GM19043 (cell line): ENCODE data around the gene MILR1.
"Not testable (repeated sequence)": the region's sequence is repeated elsewhere in the genome, so short reads cannot be mapped to it uniquely, and the experiment has no call there.

Source experiments
- ATAC-seq: cut with Tn5 transposase; IDR thresholded peaks from one replicate; pipeline ENCODE4 v1.9.1; 2021; ENCODE audit warnings: low read depth; ENCODE audit not compliant: unreplicated experiment

MILR1 gene

DNA sequence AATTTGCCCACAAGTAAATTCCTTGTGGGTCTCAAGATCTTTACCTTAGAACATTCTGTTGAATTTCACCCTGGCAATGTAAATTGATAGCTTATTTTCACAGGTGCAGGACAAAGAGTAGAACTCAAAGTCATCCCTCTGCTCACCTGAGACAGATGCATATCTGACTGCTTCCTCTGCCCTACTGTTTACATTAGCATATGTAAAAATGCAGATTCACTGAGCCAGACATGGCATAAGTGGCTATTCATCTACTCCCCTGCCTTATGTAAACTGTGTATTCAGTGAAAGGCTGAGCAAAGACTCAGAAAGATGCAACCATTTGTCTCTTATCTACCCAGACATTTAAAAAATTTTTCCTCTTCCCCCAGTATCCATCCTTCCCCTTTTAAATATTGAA, 22.3 kb upstream of the MILR1 start:
- ATAC-seq = no peak

DNA sequence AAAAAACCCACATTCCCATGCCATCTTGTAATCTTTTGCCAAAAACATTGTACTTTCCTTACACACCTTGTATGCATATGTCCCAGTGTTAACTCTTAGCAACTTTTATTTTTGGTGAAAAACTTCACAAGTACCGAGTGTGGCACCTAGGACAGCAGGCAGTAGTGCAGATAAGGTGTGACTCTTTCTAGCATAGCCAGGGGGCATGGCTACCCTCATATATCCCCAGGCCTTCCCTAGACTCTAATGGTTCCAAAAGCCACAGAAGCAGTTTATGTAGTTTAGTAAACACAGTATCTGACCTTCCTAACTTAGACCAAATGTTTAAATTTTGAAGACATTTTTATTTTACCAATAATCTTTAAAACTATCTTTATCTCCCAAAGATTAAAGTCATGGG, 20.5 kb upstream of the MILR1 start:
- no peak for ATAC-seq

DNA sequence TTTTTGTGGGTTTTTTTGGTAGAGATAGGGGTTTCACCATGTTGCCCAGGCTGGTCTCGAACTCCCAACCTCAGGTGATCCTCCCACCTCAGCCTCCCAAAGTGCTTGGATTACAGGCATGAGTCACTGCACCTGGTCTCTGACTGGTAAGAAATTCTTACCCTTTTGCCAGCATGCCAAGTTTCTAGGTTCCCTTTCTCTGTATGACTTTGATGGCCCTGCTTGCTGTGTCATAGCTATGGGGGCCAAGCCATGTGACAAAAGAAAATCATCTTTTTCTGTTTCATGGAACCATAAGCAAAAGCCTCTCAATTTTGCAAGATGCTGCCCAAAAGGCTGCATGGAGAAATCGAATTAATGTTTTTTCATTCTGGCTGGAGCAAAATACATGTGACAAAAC, 18.9 kb upstream of the MILR1 start:
- not testable (repeated sequence) for ATAC-seq

DNA sequence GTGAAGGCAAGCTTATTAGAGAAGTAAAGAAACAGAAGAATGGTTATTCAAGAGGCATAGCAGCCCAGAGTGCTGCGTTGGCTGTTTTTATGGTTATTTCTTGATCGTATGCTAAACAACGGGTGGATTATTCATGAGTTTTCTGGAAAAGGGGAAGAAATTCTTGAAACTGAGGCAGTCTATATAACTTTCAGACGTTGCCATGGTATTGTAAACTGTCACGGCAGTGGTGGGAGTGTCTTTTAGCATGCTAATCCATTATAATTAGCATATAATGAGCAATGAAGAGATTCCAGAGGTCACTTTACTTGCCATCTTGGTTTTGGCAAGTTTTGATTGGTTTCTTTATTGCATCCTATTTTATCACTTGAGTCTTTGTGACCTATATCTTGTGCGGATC, 17.4 kb upstream of the MILR1 start:
- ATAC-seq = no peak

DNA sequence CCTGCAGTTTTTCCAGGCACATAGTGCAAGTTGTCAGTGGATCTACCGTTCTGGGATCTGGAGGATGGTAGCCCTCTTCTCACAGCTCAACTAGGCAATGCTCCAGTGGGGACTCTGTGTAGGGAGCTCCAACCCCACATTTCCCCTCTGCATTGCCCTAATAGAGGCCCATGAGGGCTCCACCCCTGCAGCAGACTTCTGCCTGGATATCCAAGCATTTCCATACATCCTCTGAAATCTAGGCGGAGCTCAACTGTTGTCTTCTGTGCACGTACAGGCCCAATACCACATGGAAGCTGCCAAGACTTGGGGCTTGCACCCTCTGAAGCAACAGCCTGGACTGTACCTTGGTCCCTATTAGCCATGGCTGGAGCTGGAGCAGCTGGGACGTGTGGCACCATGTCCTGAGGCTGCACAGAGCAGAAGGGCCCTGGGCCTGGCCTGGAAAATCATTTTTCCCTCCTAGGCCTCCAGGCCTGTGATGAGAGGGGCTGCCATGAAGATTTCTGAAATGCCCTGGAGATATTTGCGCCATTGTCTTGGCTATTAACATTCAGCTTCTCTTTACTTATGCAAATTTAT, 10.9 kb upstream of the MILR1 start:
- no peak for ATAC-seq

DNA sequence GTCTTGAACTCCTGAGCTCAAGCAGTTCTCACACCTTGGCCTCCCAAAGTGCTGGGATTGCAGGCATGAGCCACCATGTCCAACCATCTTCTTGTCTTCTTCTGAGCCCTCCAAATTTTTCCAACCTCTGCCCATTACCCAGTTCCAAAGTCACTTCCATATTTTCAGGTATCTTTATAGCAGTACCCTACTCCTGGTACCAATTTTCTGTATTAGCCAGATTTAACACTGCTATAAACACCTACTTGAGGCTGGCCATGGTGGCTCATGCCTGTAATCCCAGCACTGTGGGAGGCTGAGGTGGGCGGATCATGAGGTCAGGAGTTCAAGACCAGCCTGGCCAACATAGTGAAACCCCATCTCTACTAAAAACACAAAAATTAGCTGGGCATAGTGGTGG, 9.4 kb upstream of the MILR1 start:
- ATAC-seq = not testable (repeated sequence)

DNA sequence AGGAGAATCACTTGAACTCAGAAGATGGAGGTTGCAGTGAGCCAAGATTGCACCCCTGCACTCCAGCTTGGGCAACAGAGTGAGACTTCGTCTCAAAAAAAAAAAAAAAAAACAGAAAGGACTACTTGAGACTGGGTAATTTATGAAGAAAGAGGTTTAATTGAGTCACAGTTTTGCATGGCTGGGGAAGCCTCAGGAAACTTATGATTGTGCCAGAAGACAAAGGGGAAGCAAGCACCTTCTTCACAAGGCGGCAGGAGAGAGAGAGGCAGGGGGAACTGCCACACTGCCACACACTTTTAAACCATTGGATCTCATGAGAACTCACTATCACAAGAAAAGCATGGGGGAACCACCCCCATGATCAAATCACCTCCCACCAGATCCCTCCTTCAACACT, 9.0 kb upstream of the MILR1 start:
- ATAC-seq = no peak

DNA sequence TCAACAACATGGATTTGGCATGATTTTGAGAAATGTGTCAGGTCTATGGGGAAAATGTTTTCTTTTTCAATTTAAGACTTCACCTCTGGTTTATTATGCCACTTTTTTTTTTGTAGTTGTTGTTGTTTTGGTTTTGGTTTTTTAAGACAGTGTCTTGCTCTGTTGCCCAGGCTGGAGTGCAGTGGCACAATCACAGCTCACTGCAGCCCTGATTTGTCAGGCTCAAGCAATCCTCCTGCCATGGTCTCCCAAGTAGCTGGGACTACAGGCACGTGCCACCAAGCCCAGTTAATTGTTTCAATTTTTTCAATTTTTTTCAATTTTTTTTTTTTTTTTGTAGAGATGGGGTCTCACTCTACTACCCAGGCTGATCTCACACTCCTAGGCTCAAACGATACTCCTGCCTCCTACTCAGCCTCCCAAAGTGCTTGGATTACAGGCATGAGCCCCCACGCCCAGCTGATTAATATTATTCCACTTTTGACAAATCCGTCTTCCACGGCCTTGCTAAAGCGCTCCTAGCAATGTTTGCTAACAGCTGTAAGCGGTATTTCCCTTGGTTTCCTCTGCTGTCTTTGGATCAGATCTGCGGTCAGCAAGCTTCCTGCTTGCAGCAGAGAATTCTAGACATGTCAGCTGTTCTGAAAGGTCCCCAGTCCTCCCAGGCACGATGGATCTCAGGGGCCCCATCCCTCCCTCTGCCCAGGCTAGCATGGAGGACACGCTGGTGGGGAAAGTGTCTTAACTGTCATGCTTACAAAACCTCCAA, 7.0 kb upstream of the MILR1 start:
- no peak for ATAC-seq

DNA sequence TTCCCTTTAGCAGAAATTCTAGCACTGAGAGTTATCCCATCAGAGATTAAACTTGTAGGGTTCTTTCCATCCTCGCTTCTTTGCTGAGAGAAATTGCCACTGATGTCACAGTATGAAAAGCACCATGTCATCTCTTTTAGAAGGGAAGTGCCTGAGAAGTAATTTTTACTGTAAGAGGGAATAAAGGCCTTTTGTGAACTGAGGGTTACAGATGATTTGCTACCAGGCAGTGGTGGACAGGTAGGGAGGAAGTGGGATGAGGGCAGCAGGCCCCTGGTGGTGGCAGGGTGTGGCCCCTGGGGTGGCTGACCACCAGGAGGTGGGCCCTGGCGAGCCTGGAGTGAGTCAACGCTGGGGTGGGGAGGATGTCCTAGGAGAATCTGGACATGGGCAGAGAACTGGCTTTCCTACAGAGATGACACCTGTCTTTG, 6.4 kb upstream of the MILR1 start:
- no peak for ATAC-seq

DNA sequence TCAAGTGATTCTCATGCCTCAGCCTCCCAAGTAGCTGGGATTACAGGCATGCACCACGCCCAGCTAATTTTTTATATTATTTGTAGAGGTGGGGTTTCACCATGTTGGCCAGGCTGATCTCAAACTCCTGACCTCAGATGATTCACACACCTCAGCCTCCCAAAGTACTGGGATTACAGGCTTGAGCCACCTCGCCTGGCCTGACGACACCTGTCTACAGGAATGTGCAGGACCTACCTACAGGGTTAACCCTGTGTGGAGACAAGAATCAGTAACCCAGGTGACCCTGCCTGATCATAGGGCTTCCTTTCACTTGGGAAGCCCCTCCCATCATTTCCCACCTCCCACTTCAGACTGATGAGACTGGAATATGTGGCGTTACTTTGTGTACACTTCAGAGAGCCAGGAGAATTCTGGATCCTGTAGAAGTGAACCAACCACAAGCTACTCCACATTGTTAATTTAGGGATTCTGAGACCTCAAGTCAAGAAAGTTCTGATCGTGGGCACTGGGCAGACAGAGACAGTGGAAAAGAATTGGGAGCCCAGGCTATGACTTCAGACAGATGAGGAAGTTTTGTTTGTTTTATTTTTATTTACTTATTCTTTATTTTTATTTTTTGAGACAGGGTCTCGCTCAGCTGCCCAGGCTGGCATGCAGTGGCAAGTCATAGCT, 5.7 kb upstream of the MILR1 start:
- ATAC-seq = no peak

DNA sequence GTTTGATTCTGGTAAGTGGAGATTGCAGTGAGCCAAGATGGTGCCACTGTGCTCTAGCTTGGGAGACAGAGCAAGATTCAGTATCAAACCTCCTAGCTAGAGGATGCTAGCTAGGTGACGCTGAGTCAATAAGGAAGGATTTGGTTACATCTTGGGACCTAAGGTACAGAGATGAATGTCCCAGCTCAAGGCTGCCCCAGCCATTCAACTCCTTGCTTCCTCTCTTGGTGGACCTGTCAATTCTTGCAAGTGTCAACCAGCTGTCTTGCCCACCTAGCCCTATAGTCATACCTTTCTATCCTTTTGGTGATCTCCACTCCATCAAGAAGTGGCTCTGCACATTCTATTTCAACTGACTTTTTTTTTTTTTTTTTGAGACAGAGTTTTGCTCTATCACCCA, 1.4 kb upstream of the MILR1 start:
- ATAC-seq = no peak

DNA sequence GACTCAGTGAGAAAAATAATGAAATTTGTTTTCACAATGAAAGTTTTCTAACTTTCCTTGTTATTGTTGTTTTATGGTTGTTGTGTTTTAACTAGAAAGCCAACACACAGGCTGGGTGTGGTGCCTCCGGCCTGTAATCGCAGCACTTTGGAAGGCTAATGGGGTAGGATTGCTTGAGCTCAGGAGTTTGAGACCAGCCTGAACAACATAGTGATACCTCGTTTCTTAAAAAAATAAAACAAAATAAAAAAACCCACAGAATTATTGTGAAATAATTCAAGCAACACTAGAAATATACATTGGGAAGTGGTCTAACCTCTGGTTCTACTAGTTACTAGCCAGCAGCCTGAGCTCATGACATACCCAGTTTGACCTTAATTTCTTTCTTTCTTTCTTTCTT, 630 bp downstream of the MILR1 start:
- no peak for ATAC-seq

DNA sequence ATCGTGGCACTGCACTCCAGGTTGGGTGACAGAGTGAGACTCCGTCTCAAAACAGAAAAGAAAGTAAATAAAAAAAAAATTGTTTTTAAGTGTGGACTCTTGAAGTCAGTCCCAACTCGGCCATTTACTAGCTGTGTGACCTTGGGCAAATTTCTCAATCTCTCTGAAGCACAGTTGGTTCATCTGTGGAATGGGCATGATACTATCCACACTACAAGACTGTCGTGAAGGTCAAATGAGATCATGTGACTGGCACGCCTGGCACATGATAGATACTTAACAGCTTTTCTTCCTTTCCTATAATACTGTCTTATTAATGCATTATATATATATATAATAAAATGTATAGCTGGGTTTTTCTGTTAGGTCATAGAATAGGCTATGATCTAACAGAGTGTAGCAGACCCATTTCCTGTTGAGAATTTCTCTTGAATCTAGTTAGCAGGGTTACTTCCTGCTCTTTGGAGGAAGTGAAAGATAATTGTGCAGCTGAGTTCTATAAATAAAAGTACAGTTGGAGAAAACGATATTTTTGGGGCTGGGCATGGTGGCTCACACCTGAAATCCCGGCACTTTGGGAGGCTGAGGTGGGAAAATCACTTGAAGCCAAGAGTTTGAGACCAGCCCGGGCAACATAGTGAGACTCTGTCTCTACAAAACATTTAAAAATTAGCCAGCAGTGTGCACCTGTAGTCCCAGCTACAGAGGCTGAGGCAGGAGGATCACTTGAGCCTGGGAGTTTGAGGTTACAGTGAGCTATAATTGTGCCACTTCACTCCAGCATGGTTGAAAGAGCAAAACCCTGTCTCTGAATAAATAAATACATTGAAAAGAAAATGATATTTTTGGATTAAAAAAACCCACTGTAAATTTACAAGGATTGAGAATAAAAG, 7.3 kb downstream of the MILR1 start:
- ATAC-seq = no peak

DNA sequence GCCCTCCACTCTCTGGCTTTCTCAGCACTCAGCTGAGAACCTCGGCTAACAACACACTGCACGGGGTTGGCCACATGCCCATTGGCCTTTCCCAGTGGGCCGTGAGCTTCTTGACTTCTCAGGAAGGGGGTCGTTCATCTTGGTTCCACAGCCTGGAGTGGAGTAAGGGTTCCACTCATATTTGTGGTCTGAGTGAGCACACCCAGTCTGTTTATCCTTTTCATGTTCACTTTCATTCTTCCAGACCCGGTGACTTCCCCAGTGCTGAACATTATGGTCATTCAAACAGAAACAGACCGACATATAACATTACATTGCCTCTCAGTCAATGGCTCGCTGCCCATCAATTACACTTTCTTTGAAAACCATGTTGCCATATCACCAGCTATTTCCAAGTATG, 8.2 kb downstream of the MILR1 start:
- no peak for ATAC-seq

DNA sequence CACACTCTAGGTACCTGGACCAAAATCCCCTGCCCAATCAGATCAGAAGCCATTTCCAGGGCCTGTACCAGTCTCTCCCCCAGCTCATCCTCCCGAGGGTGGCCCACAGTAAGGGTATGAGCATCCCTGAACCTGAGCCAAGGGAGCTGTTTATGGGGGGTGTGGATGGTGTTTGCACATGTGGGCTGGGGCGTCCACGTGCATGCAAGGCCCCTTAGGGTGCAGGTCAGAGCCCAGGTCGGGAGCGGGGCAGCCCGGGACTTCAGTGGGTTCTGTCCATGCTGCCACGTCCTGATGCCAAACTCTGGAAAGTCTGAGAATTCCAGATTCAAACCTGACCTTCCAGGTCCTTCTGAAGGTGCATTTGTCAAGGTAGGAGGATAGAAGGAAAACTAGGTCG, 9.8 kb downstream of the MILR1 start:
- ATAC-seq = no peak

DNA sequence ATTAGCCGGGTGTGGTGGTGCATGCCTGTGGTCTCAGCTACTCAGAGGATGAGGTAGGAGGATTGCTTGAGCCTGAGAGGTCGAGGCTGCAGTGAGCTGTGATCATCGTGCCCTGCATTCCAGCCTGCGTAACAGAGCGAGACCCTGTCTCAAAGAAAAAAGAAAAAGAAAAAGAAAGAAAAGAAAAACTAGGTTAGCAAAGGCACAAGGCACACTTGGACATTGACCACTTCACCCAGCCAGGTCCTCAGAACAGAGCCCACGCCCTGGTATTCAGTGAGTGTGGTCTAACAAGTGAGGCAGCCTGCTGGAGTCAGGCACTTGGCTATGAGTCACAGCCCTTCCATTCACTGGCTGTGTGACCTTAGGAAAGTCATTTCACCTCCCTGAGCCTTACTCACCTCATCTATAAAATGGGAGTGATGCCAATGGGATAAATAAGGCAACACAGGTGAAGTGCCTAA, 10.4 kb downstream of the MILR1 start:
- no peak for ATAC-seq

DNA sequence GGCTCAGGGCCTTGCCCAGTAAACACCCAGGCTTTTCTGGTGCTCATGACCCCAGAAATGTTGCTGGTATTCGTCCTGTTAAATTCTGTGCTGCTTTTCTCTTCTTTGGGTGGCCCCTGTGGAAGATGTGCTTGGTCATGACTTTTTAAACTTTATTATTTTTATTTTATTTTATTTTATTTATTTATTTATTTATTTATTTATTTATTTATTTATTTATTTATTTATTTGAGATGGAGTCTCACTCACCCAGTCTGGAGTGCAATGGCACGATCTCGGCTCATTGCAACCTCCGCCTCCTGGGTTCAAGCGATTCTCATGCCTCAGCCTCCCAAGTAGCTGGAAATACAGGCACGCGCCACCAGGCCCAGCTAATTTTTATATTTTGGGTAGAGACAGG, 10.9 kb downstream of the MILR1 start:
- ATAC-seq = not testable (repeated sequence)

DNA sequence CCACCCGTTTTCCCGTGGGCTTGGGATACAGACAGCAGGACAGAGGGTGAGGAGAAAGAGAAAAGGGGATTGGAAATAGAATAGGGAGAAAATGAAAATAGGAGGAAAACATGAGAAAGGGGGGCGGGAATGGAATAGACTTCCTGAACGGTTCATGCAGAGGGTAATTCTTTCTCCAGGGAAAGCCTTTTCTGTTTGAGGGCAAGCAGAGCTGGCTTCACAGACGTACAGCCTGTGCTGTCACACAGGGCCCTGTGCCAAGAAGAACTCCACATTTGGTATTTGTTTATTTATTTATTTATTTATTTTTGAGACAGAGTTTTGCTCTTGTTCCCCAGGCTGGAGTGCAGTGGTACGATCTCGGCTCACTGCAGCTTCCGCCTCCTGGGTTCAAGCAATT, 12.0 kb downstream of the MILR1 start:
- no peak for ATAC-seq

DNA sequence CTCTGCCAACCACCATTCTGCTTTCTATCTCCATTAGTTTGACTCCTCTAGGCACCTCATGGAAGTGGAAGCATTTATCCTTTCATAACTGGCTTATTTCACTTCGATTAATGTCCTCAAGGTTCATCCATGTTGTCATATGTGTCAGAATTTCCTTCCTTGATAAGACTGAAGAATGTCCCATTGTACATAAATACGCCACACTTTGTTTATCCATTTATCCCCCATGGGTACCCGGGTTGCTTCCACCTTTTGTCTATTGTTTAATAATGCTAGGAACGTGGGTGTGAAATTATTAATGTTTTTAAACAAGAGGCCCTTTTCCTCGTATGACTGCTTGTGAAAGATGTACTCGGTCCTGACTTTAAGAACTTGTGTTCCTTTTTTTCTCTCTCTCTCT, 12.9 kb downstream of the MILR1 start:
- ATAC-seq = no peak

DNA sequence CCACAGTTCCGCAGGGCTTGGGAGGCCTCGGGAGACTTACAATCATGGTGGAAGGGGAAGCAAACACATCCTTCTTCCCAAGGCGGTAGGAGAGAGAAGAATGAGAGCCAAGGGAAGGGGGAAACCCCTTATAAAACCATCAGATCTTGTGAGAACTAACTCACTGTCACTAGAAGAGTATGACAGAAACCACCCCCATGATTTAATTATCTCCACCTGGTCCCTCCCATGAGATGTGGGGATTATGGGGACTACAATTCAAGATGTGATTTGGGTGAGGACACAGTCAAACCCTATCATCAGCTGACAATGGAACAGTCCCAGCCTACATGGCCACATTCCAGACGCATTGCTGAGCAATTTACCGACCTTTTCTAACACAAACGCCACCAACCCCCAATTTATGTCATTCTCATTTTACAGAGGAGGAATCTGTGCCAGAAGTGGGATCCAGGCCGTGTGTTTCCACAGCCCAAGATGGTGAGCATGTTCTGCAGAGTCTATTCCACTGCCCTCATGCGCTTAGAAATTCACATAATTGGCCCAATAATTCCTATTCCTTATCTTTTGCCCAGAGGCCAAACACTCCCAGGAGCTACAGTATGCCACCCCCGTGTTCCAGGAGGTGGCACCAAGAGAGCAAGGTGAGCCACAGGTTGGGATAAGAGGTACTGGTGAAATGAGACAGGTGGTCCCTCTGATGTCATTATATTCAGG, 17.3 kb downstream of the MILR1 start:
- ATAC-seq = no peak
